OCI-LY1 (cell line): ENCODE results near the gene FBXO2.

Source experiments
- H2AFZ ChIP-seq: fragments of 200-600 bp; sonication (generic), shearing (Covaris generic); 2 replicates; pipeline ENCODE4 v1.6.0; 2014; ENCODE audit warnings: antibody characterized with exemption, mild to moderate bottlenecking, low read length
- H3F3A ChIP-seq: fragments of 200-600 bp; sonication (generic), shearing (Covaris generic); 2 replicates; pipeline ENCODE4 v1.6.0; 2014; ENCODE audit warnings: mild to moderate bottlenecking, antibody characterized with exemption, low read length, moderate library complexity; ENCODE audit not compliant: insufficient read depth
- H3K27ac ChIP-seq: fragments of 200-600 bp; sonication (generic); 2 replicates; pipeline ENCODE4 v1.5.1; 2014; ENCODE audit warnings: low read length, mixed run types, mild to moderate bottlenecking, low read depth; ENCODE audit not compliant: poor library complexity, severe bottlenecking
- H3K27me3 ChIP-seq: fragments of 200-600 bp; sonication (generic); 2 replicates; pipeline ENCODE4 v1.6.0; 2014; ENCODE audit warnings: antibody characterized with exemption, mild to moderate bottlenecking, low read length, moderate library complexity; ENCODE audit not compliant: insufficient read depth
- H3K36me3 ChIP-seq: fragments of 200-600 bp; sonication (generic); 2 replicates; pipeline ENCODE4 v1.6.1; 2014; ENCODE audit warnings: mild to moderate bottlenecking, antibody characterized with exemption, low read length, moderate library complexity, mixed read lengths; ENCODE audit not compliant: insufficient read depth
- H3K4me1 ChIP-seq: fragments of 200-600 bp; sonication (generic); 2 replicates; pipeline ENCODE4 v1.5.1; 2014; ENCODE audit warnings: mild to moderate bottlenecking, low read length, moderate library complexity; ENCODE audit not compliant: insufficient read depth, severe bottlenecking
- H3K4me2 ChIP-seq: fragments of 200-600 bp; sonication (generic), shearing (Covaris generic); 2 replicates; pipeline ENCODE4 v1.6.1; 2014; ENCODE audit warnings: low read length
- H3K4me3 ChIP-seq: fragments of 200-600 bp; sonication (generic); 2 replicates; pipeline ENCODE4 v1.5.1; 2014; ENCODE audit warnings: low read length, low read depth, mild to moderate bottlenecking, mixed read lengths; ENCODE audit not compliant: poor library complexity, severe bottlenecking
- H3K79me2 ChIP-seq: fragments of 200-600 bp; shearing (Covaris generic); 2 replicates; pipeline ENCODE4 v1.6.1; 2016; ENCODE audit warnings: mixed run types, low read length, mixed read lengths; ENCODE audit not compliant: insufficient read depth
- H3K9ac ChIP-seq: fragments of 200-600 bp; sonication (generic), shearing (Covaris generic); 2 replicates; pipeline ENCODE4 v1.6.1; 2014; ENCODE audit warnings: mild to moderate bottlenecking, low read length, mixed read lengths
- H3K9me2 ChIP-seq: fragments of 200-600 bp; sonication (generic), shearing (Covaris generic); 2 replicates; pipeline ENCODE4 v1.6.1; 2014; ENCODE audit warnings: low read depth, mild to moderate bottlenecking, low read length, mixed read lengths
- H3K9me3 ChIP-seq: fragments of 200-600 bp; shearing (Covaris generic); 2 replicates; pipeline ENCODE4 v1.6.1; 2014; ENCODE audit warnings: low read length, mixed read lengths
- H4K20me1 ChIP-seq: fragments of 200-600 bp; sonication (generic), shearing (Covaris generic); 2 replicates; pipeline ENCODE4 v1.6.0; 2016; ENCODE audit warnings: mild to moderate bottlenecking, low read length; ENCODE audit not compliant: insufficient read depth
- EZH2 ChIP-seq: fragments of 200-600 bp; sonication (generic), shearing (Covaris generic); IDR thresholded peaks from 2 replicates; pipeline ENCODE4 v1.8.0; 2017; ENCODE audit warnings: borderline replicate concordance, mixed run types, mild to moderate bottlenecking, antibody characterized with exemption, low read length, moderate library complexity, mixed read lengths
- TF ChIP-seq, protein P1 (sequence below): fragments of 200-600 bp; sonication (generic), shearing (Covaris generic); IDR thresholded peaks from 2 replicates; pipeline ENCODE4 v1.5.1; 2017; ENCODE audit warnings: mild to moderate bottlenecking, antibody characterized with exemption, low read length, moderate library complexity, mixed read lengths

FBXO2 gene

DNA sequence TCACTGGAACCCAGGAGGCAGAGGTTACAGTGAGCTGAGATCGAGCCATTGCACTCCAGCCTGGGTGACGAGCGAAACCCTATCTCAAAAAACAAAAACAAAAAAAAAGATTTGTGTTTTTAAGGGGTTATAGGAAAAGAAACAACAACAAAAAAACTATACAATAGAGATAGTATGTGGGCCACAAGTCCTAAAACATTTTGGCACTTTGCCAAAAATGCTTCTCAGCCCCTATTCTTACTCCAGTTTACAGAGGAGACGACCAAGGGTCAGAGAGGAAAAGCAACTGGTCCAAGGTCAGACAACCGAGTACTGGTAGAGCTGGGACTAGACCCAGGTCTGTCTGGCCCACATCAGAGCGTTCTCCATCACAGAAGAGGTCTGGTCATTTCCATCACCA is 3.4 kb upstream of the FBXO2 start:
- Histone ChIP-seq H2AFZ (no peak overlapping the region), H3K4me1 (peaks cover 10% of the 10 kb centered on the region), H3K27ac (no peak overlapping the region), H3K4me2 (no peak overlapping the region), H3K4me3 (no peak overlapping the region), H4K20me1 (no peaks in the 10 kb centered on the region), H3K9ac (no peak overlapping the region), H3K79me2 (no peaks in the 10 kb centered on the region), H3K9me3 (no peaks in the 10 kb centered on the region), H3K36me3 (peaks cover 17% of the 10 kb centered on the region), H3F3A (no peaks in the 10 kb centered on the region), H3K27me3 (no peaks in the 10 kb centered on the region), H3K9me2 (no peaks in the 10 kb centered on the region)
- TF ChIP-seq, protein P1, sequence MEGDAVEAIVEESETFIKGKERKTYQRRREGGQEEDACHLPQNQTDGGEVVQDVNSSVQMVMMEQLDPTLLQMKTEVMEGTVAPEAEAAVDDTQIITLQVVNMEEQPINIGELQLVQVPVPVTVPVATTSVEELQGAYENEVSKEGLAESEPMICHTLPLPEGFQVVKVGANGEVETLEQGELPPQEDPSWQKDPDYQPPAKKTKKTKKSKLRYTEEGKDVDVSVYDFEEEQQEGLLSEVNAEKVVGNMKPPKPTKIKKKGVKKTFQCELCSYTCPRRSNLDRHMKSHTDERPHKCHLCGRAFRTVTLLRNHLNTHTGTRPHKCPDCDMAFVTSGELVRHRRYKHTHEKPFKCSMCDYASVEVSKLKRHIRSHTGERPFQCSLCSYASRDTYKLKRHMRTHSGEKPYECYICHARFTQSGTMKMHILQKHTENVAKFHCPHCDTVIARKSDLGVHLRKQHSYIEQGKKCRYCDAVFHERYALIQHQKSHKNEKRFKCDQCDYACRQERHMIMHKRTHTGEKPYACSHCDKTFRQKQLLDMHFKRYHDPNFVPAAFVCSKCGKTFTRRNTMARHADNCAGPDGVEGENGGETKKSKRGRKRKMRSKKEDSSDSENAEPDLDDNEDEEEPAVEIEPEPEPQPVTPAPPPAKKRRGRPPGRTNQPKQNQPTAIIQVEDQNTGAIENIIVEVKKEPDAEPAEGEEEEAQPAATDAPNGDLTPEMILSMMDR, result no peak
- no peak for TF ChIP-seq EZH2

DNA sequence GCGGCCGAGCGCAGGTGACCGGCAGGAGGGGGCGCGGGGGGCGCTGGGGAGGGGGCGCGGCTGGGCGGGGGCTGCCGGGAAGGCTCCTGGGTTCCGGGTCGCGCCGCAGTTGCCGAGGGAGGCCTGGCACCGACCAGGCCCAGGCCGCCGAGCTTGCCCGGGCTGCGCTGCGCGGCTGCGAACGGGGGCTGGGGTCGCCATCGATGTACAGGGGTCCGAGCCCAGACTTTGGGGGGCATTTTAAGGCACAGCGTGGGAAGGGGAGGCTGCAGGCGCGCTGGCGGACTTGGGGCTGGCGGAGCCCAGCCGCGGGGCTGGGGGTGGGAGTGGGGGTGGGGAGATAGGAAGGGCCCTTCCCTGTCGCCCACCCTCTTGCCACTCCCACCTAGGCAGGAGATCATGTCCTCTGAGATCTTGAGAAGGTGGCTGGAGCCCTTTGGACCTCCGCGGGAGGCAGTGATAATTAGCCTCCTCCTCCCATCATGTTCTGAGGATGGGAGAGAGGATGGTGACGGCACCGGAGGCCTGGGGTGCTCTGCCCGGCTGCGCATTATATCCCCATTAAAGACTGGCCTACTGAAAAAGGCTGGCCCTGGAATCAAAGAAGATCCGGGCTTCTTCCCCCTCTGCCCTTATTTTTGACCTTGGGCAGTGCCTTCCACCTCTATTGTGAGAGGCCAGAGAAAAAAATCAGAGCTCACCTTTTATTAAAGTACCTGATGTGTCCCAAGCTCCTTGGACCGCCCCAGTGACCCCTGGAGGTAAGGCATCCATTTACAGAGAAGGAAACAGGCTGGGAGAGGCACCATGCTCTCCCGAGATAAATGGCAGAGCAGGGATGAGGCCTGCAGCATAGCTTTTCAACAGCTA is 945 bp upstream of the FBXO2 start:
- no peaks in the 10 kb centered on the region for H3K79me2 ChIP-seq
- H3F3A ChIP-seq, result no peaks in the 10 kb centered on the region
- no peaks in the 10 kb centered on the region for H3K27me3 ChIP-seq
- peaks cover 17% of the 10 kb centered on the region for H3K36me3 ChIP-seq
- H3K9me3 ChIP-seq, result no peaks in the 10 kb centered on the region
- no peaks in the 10 kb centered on the region for H4K20me1 ChIP-seq
- H3K27ac ChIP-seq, result no peak overlapping the region
- no peak overlapping the region for H2AFZ ChIP-seq
- H3K4me2 ChIP-seq, result peak overlapping the region; percentile 71
- no peaks in the 10 kb centered on the region for H3K9me2 ChIP-seq
- H3K4me3 ChIP-seq, result peak overlapping the region; percentile 66
- H3K9ac ChIP-seq, result peak overlapping the region; percentile 65
- H3K4me1 ChIP-seq, result peaks cover 20% of the 10 kb centered on the region
- no peak for TF ChIP-seq EZH2
- TF ChIP-seq, protein P1, result no peak

DNA sequence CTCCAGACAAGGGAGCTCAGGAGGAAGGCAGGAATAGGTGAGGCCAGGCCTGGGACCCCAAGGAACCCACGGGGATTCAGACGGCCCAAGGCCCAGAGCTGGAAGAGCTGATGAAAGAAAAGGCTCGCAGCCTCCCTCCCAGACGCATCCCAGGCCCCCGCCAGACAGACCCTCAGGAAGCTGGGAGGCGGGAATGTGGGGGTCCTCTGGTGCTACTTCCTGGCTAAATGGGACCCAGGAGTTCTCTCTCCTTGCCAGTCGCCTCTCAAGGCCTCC is 430 bp downstream of the FBXO2 start:
- H3K4me1 ChIP-seq, result peaks cover 30% of the 10 kb centered on the region
- H3K9me2 ChIP-seq, result no peaks in the 10 kb centered on the region
- H3K36me3 ChIP-seq, result peaks cover 16% of the 10 kb centered on the region
- peak overlapping the region; percentile 66 for H3K4me3 ChIP-seq
- H4K20me1 ChIP-seq, result no peaks in the 10 kb centered on the region
- no peaks in the 10 kb centered on the region for H3F3A ChIP-seq
- H2AFZ ChIP-seq, result no peak overlapping the region
- H3K27me3 ChIP-seq, result no peaks in the 10 kb centered on the region
- TF ChIP-seq EZH2, result no peak
- TF ChIP-seq, protein P1, result no peak
- no peaks in the 10 kb centered on the region for H3K79me2 ChIP-seq
- peak overlapping the region; percentile 9; the same call in 1 of the 2 replicates for H3K9ac ChIP-seq
- peak overlapping the region; percentile 71; the same call in 1 of the 2 replicates for H3K4me2 ChIP-seq
- no peak overlapping the region for H3K27ac ChIP-seq
- no peaks in the 10 kb centered on the region for H3K9me3 ChIP-seq
